Ishikawa (cell line): ENCODE measurements around the gene CHRD.

ENCODE experiments used
- CEBPB ChIP-seq: IDR thresholded peaks from 2 replicates; pipeline ENCODE4 v1.6.1; 2012
- CREB1 ChIP-seq: IDR thresholded peaks from 2 replicates; pipeline ENCODE4 v1.6.1; 2012; ENCODE audit warnings: low read depth
- EGR1 ChIP-seq: IDR thresholded peaks from 2 replicates; pipeline ENCODE4 v1.6.1; 2012
- EP300 ChIP-seq: IDR thresholded peaks from 2 replicates; pipeline ENCODE4 v1.6.1; 2012; ENCODE audit warnings: borderline replicate concordance
- FOXM1 ChIP-seq: IDR thresholded peaks from 2 replicates; pipeline ENCODE4 v1.6.1; 2012; ENCODE audit warnings: low read depth, borderline replicate concordance
- NFIC ChIP-seq: IDR thresholded peaks from 2 replicates; pipeline ENCODE4 v1.6.1; 2012
- RAD21 ChIP-seq: IDR thresholded peaks from 2 replicates; pipeline ENCODE4 v1.6.1; 2012; ENCODE audit warnings: low read depth
- REST ChIP-seq: IDR thresholded peaks from 2 replicates; pipeline ENCODE4 v1.6.1; 2012; ENCODE audit warnings: low read depth, mild to moderate bottlenecking
- TAF1 ChIP-seq: IDR thresholded peaks from 2 replicates; pipeline ENCODE4 v1.6.1; 2012; ENCODE audit warnings: low read depth, mild to moderate bottlenecking
- TCF12 ChIP-seq: IDR thresholded peaks from 2 replicates; pipeline ENCODE4 v1.6.1; 2012; ENCODE audit warnings: low read depth
- TEAD4 ChIP-seq: IDR thresholded peaks from 2 replicates; pipeline ENCODE4 v1.6.1; 2012
- USF1 ChIP-seq: IDR thresholded peaks from 2 replicates; pipeline ENCODE4 v1.6.1; 2012
- YY1 ChIP-seq: IDR thresholded peaks from 2 replicates; pipeline ENCODE4 v1.6.1; 2012; ENCODE audit warnings: low read depth
- ZBTB7A ChIP-seq: IDR thresholded peaks from 2 replicates; pipeline ENCODE4 v1.6.1; 2012; ENCODE audit warnings: low read depth
- TF ChIP-seq, protein P1 (sequence below): IDR thresholded peaks from 2 replicates; pipeline ENCODE4 v1.6.1; 2012

Gene CHRD

GRCh38 chr3:184380627-184381260, 890 bp downstream of the CHRD start:
- TF ChIP-seq TCF12 (no peak), YY1 (no peak), CREB1 (no peak), USF1 (no peak), EP300 (no peak), REST (no peak)

DNA sequence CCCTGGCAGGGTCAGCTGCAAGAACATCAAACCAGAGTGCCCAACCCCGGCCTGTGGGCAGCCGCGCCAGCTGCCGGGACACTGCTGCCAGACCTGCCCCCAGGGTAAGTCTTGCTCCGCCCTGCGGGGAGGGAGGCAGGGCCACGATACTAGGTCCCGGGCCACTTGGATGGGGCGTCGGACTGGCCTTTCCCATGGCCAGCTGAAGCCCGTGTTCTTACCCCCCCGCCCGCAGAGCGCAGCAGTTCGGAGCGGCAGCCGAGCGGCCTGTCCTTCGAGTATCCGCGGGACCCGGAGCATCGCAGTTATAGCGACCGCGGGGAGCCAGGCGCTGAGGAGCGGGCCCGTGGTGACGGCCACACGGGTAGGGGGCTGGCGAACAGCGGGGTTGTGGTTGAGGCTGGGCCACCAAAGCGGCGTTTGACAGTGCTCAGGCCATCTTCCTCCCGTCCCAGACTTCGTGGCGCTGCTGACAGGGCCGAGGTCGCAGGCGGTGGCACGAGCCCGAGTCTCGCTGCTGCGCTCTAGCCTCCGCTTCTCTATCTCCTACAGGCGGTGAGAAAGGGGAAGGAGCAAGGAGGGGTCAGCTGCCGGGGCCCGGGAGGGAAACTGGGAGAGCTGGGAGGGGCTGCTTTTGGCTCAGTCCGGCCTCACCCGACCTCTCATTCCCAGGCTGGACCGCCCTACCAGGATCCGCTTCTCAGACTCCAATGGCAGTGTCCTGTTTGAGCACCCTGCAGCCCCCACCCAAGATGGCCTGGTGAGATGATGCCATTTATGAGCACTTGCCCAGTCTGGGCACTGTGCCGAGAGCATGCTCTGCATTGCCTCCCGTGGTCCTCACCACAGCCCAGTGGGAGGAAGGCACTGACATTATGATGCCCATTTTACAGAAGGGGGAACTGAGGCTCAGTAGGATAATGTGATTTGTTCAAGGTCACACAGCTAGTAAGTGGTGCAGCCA, 1.7 kb downstream of the CHRD start:
- TF ChIP-seq, protein P1, sequence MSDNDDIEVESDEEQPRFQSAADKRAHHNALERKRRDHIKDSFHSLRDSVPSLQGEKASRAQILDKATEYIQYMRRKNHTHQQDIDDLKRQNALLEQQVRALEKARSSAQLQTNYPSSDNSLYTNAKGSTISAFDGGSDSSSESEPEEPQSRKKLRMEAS: no peak
- TF ChIP-seq TAF1 (no peak), EGR1 (no peak), EP300 (no peak), TCF12 (no peak), CEBPB (no peak), USF1 (no peak), FOXM1 (no peak), TEAD4 (no peak), CREB1 (no peak), RAD21 (no peak), NFIC (no peak), YY1 (no peak), ZBTB7A (no peak)

- TF ChIP-seq NFIC (no peak), USF1 (no peak), YY1 (no peak), FOXM1 (no peak), EP300 (no peak), TAF1 (no peak), ZBTB7A (no peak), RAD21 (no peak), REST (no peak), TCF12 (no peak), CREB1 (no peak), CEBPB (no peak), EGR1 (no peak), TEAD4 (no peak)
- TF ChIP-seq, protein P1: no peak
These were observed 2.6 kb downstream of the CHRD start for GRCh38 chr3:184382326-184383032.

GRCh38 chr3:184383033-184383740, 3.3 kb downstream of the CHRD start:
- no peak for TF ChIP-seq USF1
- no peak for TF ChIP-seq CREB1
- TF ChIP-seq NFIC: no peak
- no peak for TF ChIP-seq RAD21
- TF ChIP-seq TEAD4: no peak
- TF ChIP-seq TAF1: no peak
- no peak for TF ChIP-seq ZBTB7A
- no peak for TF ChIP-seq REST
- no peak for TF ChIP-seq FOXM1
- TF ChIP-seq YY1: no peak
- TF ChIP-seq EGR1: no peak
- TF ChIP-seq CEBPB: no peak
- TF ChIP-seq TCF12: no peak
- TF ChIP-seq, protein P1: no peak
- no peak for TF ChIP-seq EP300
